ENCODE results near the gene SF3A2.

DNA sequence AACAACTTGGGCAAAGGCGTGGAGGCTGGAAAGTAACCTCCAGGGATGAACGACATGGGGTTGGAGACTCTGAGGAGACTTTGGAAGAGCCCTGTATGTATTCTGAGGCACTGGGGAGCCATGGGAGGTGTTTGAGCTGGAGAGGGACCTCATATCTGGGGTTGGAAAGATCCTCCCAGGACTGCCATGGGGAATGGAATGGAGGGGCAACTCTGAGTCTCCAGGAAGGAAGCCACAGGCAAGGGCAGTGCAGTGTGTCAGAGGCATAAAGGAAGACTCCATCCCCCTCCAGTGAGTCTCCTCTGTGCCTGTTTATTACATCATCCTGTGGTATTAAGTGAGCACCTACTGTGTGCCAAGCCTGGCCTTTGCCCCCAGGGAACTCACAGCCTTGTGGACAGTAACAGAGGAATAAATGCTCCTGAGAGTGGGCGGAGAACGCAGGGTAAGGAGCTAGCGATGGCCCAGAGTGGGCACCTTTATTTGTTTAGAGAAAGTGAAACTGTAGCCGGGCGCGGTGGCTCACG, 37.6 kb downstream of the SF3A2 start:
- TF ChIP-seq, protein P1, sequence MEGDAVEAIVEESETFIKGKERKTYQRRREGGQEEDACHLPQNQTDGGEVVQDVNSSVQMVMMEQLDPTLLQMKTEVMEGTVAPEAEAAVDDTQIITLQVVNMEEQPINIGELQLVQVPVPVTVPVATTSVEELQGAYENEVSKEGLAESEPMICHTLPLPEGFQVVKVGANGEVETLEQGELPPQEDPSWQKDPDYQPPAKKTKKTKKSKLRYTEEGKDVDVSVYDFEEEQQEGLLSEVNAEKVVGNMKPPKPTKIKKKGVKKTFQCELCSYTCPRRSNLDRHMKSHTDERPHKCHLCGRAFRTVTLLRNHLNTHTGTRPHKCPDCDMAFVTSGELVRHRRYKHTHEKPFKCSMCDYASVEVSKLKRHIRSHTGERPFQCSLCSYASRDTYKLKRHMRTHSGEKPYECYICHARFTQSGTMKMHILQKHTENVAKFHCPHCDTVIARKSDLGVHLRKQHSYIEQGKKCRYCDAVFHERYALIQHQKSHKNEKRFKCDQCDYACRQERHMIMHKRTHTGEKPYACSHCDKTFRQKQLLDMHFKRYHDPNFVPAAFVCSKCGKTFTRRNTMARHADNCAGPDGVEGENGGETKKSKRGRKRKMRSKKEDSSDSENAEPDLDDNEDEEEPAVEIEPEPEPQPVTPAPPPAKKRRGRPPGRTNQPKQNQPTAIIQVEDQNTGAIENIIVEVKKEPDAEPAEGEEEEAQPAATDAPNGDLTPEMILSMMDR (tag by site-specific recombination; IDR thresholded peaks at IDR 0.05): no peak
- TF ChIP-seq ZNF324 (tag by site-specific recombination; IDR thresholded peaks at IDR 0.05) (no peak), YY1 (tag by site-specific recombination; IDR thresholded peaks at IDR 0.05) (no peak)
